ENCODE measurements around the gene SPDYE6.
"Not testable (repeated sequence)": the region's sequence is repeated elsewhere in the genome, so short reads cannot be mapped to it uniquely, and the experiment has no call there.

SPDYE6 gene

DNA sequence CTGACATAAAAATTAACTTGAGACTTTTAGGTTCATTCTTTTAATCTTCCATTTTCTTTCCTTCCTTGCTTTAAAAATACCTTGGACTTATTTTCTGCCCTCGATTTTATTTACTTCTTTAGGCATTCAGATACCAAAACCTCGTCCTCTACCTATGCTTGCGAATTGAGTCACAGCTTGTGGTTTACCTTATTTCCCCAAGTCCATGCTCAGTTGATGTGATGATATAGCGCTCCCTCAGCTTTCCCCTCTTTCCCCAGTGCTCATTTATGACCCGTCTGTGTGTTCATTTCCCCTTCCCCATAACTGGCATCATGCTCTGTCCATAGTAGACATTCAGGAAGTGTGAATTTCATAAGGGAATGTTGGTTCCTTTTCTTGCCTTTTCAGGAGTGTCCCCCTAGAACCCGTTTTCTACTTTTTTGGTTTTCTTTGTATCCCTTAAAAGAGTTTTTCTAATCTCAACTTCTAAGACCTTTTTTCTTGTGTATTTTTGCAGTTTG, 20.8 kb upstream of the SPDYE6 start:
- no peak overlapping the region for H3K4me3 ChIP-seq (ENCODE audit: low read depth, low read length)
- no peak for TF ChIP-seq CTCF (IDR thresholded peaks at IDR 0.05; ENCODE audit: low read depth, low read length)

DNA sequence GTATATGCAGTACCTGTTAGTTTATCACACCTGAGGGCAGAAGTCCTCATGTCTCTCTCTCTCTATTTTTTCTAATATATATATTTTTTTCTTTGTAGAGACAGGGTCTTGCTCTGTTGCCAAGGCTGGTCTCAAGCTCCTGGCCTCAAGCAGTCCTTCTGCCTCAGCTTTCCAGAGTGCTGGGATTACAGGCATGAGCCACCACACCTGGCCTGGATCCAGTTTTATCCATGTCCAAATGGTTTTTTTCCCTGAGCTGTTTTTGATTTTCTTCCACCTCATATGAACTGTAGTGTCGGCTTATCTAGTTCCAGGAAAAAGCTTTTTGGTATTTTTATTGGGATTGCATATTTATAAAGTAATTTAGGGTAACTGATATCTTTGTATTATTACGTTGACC, 16.6 kb upstream of the SPDYE6 start:
- not testable (repeated sequence) for H3K4me3 ChIP-seq (ENCODE audit: low read depth, low read length)

- not testable (repeated sequence) for H3K4me3 ChIP-seq (ENCODE audit: low read depth, low read length)
Measured at GRCh38 chr7:102370038-102370437, 13.8 kb upstream of the SPDYE6 start.

DNA sequence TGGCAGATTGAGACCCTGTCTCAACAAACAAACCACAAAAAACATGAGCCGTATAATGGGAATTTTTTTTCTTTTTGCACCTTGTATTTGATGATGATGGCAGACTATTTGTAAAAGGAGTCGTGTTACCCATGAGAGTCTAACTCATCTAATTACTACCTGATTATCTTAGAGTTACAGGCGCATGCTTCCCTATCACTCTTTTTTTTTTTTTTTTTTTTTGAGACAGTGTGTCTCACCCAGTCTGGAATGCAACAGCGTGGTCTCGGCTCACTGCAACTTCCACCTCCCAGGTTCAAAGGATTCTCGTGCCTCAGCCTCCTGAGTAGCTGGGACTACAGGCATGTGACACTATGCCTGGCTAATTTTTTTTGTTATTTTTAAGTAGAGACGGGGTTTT, 9.1 kb upstream of the SPDYE6 start:
- H3K4me3 ChIP-seq (ENCODE audit: low read depth, low read length) = not testable (repeated sequence)

GRCh38 chr7:102364394-102364886, 8.2 kb upstream of the SPDYE6 start:
- peak overlapping the region; percentile 68 for H3K4me3 ChIP-seq (ENCODE audit: low read depth, low read length)

GRCh38 chr7:102363549-102364393, 7.5 kb upstream of the SPDYE6 start:
- H3K4me3 ChIP-seq (ENCODE audit: low read depth, low read length) = peak overlapping the region; percentile 68

DNA sequence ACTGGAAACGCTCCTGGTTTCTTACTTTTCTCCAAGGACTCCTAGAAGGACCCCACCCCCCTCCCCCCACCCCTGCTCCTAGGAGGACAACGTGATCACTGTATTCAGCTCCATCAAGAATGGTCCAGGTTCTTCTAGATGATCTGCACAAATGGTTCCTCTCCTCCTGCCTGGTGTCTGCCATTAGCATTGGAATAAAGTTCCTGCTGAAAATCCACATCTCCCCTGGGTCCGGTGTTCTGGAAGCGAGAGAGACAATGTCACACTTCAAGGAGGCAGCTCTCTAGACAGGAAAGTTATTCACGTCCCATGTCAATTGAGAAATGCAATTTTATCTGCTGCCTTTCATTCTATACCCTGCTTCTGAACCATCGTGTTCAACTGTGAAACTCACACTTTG, 9.3 kb downstream of the SPDYE6 start:
- H3K4me3 ChIP-seq (ENCODE audit: low read depth, low read length) = not testable (repeated sequence)

DNA sequence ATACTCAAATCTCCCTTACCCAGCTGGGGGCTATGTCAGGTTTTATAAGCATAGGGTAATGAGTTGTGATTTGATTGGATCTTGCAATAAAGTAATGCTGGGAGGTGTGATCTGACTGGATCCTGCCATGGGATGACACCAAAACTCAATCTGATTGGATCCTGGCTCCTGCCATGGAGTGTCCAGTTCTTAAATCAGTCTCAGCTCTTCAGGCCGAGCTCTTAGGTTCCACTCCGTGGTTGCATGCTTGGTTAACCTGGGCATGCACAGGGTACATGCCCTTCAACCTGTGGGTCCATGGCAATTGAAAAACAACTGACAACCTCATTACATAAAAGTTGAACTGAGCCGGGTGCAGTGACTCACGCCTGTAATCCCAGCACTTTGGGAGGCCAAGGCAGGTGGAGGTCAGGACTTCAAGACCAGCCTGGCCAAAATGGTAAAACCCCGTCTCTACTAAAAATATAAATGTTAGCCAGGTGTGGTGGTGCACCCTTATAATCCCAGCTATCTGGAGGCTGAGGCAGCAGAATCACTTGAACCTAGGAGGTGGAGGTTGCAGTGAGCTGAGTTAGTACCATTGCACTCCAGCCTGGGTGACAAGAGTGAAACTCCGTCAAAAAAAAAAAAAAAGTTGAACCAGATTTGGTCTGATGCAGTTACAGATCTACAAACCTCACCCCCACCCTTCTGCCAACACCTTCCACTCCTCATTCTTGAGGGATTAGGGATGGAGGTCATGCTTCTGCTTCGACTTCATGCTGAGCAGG, 15.5 kb downstream of the SPDYE6 start:
- H3K4me3 ChIP-seq (ENCODE audit: low read depth, low read length) = not testable (repeated sequence)

DNA sequence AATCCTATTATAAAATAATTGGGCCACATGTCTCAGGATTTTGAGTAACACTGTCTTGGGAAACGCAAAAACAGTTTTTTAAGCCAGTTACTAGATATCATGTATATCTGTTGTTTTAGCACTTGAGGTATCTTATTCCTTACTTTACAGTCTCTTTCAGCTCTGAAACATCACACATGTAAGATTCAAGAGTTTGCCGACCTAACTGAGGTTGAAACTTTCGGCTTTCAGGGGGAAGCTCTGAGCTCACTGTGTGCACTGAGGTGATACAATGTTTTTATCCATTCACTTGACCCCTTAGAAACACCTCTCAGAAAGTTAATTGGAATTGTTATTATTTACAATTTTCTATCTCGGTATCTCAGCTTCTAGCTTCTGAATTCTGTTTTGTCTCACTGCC, 18.8 kb downstream of the SPDYE6 start:
- not testable (repeated sequence) for H3K4me3 ChIP-seq (ENCODE audit: low read depth, low read length)

DNA sequence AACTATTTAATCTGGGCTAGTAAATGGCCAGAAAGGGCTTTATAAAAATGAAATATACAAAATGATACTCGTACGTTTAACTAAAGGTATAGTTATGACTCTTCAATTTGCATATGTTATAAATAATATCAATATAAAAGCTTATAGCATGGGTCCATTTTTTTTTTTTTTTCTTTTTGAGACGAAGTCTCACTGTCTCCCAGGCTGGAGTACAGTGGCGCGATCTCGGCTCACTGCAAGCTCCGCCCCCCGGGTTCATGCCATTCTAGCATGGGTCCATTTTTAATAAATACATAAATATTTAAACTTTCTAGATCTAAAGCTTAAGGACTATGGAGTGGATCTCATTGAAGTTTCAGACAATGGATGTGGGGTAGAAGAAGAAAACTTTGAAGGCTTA, 19.2 kb downstream of the SPDYE6 start:
- H3K4me3 ChIP-seq (ENCODE audit: low read depth, low read length) = not testable (repeated sequence)

DNA sequence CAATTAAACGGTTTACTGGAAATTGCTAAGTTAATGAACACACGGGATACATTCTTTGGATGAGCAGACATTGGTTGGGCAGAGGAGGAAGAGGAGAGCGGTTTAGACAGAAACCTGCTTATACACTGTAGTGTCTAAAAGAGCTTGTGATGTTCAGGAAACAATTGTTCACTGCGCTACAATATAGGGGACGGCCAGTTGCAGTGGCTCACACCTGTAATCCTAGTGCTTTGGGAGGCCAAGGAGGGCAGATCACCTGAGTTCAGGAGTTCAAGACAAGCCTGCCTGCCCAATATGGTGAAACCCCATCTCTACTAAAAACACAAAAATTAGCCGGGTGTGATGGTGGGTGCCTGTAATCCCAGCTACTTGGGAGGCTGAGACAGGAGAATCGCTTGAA, 20.7 kb downstream of the SPDYE6 start:
- H3K4me3 ChIP-seq (ENCODE audit: low read depth, low read length) = not testable (repeated sequence)

GRCh38 chr7:102330666-102331460, 25.4 kb downstream of the SPDYE6 start:
- H3K4me3 ChIP-seq (ENCODE audit: low read depth, low read length) = not testable (repeated sequence)

GRCh38 chr7:102329366-102329765, 26.9 kb downstream of the SPDYE6 start:
- H3K4me3 ChIP-seq (ENCODE audit: low read depth, low read length) = not testable (repeated sequence)

DNA sequence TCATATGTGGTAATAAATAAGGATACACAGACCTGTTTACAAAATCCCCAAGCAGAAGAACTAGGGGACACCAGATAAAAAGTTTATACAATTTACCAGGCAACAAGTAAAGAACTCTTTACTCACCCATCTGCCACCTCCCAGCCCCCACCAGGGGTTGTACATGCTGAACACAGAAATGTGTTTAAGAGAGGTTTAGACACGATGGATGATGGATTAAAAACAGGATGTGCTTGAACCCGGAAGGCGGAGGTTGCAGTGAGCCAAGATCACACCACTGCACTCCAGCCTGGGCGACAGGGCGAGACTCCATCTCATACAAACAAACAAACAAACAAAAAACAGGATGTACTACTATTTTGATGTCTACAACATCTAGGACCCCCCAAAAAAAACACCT, 27.4 kb downstream of the SPDYE6 start:
- H3K4me3 ChIP-seq (ENCODE audit: low read depth, low read length) = not testable (repeated sequence)

DNA sequence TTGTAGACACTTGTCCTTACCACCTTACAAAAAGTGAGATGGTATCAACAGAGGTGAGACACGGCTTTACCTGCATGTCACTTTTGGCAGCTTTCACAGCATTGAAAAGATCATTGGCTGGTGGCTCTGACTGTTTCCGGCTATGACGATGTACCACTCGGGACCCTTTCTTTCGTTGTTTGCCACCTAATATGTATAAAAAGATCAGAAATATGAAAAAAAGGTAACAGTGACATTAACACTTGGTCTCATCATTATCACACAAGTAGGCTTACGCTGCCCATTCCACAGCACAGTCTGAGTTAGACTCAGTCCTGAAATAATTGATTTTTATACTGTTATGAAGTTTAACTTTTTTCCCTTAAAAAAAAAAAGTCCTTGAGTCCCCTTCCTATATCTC, 29.1 kb downstream of the SPDYE6 start:
- H3K4me3 ChIP-seq (ENCODE audit: low read depth, low read length) = not testable (repeated sequence)
